K562 (cell line): ENCODE data around the gene PRR35. TPM values are rescaled to one million over a fixed set of nuclear protein-coding genes. Genes with fewer than 3 reads are reported as not detected.

Experiments
- ATAC-seq: fragments of 200-7000 bp; cut with Tn5 transposase; 3 replicates; pipeline ENCODE4 v1.9.1; 2020; ENCODE audit warnings: moderate library complexity
- BruUV-seq: library from RNA; stranded (reverse); fragments of 400-500 nt; replicated peaks from 2 replicates; lab custom pipeline; 2021; lab: Mats Ljungman, UMichigan
- CTCF ChIA-PET: fragments of 300-600 bp; formaldehyde crosslinking; extraction: SDS; loops from one replicate; lab custom pipeline; 2021; ENCODE audit warnings: low intra/inter-chr PET ratio; lab: Yijun Ruan, JAX
- POLR2A ChIA-PET: fragments of 300-600, 350-650 bp; sonication (Branson Sonifier 250); formaldehyde crosslinking; extraction: SDS; loops from one replicate; lab custom pipeline; 2021; ENCODE audit warnings: antibody characterized with exemption, inconsistent platforms; lab: Yijun Ruan, JAX
- DNase-seq, 4 experiments: peaks; one replicate each; pipeline versions ENCODE4 v3.0.0 to v3.0.0-alpha.2; 2011 to 2018; ENCODE audit warnings: low spot score in 3 of 4, mixed read lengths in 3 of 4; ENCODE audit errors: extremely low read depth in 1 of 4
- FAIRE-seq: peaks from 2 replicates; lab custom pipeline; 2011; peaks lifted over from hg19 to GRCh38; lab: Jason Lieb, UNC
- H2AFZ ChIP-seq: 2 replicates; pipeline ENCODE4 v1.6.0; 2011; ENCODE audit warnings: low read depth, low read length, control low read depth, inconsistent platforms
- H3K27ac ChIP-seq: fragments of 200-600 bp; 3 replicates; pipeline ENCODE4 v1.8.0; 2011; ENCODE audit warnings: low read depth, mild to moderate bottlenecking, control low read depth, inconsistent platforms, low read length, moderate library complexity, mixed read lengths; ENCODE audit errors: extremely low read depth
- H3K27me3 ChIP-seq, 2 experiments: fragments of 300-600 bp in 1 of 2; 2 replicates in 1 of 2; 3 replicates in 1 of 2; pipeline versions ENCODE4 v1.6.0 to v1.8.0; 2011; ENCODE audit warnings: inconsistent platforms in 2 of 2, low read length in 2 of 2, mild to moderate bottlenecking in 1 of 2, mixed read lengths in 1 of 2, moderate library complexity in 1 of 2; ENCODE audit not compliant: control insufficient read depth in 2 of 2, insufficient read depth in 2 of 2
- H3K36me3 ChIP-seq: fragments of 300-600 bp; 3 replicates; pipeline ENCODE4 v1.8.0; 2011; ENCODE audit warnings: mild to moderate bottlenecking, low read length, inconsistent platforms; ENCODE audit not compliant: control insufficient read depth, insufficient read depth
- H3K4me1 ChIP-seq, 2 experiments: fragments of 200-600 bp in 1 of 2; replicated peaks in 1 of 2; 2 replicates in 1 of 2; 3 replicates in 1 of 2; pipeline versions ENCODE4 v1.5.1 to v1.8.0; 2011; ENCODE audit warnings: inconsistent platforms in 2 of 2, low read length in 2 of 2, mild to moderate bottlenecking in 1 of 2, mixed read lengths in 1 of 2, moderate library complexity in 1 of 2; ENCODE audit not compliant: control insufficient read depth in 2 of 2, insufficient read depth in 2 of 2
- H3K4me2 ChIP-seq: 2 replicates; pipeline ENCODE4 v1.6.1; 2011; ENCODE audit warnings: low read length, control low read depth, inconsistent platforms, mixed read lengths; ENCODE audit not compliant: insufficient read depth
- H3K4me3 ChIP-seq: fragments of 200-600 bp; sonication (generic), shearing (Covaris generic); 2 replicates; pipeline ENCODE4 v1.5.1; 2016; ENCODE audit warnings: control low read depth, inconsistent platforms
- H3K79me2 ChIP-seq: fragments of 200-600 bp; 3 replicates; pipeline ENCODE4 v1.8.0; 2011; ENCODE audit warnings: low read length, inconsistent platforms; ENCODE audit not compliant: control insufficient read depth, insufficient read depth
- H3K9ac ChIP-seq, 2 experiments: 2 replicates each; pipeline versions ENCODE4 v1.6.0 to v1.6.1; 2011; ENCODE audit warnings: low read depth in 2 of 2, low read length in 2 of 2, control low read depth in 1 of 2, inconsistent platforms in 1 of 2, mild to moderate bottlenecking in 1 of 2, mixed read lengths in 1 of 2; ENCODE audit not compliant: insufficient read depth in 1 of 2
- H3K9me1 ChIP-seq: one replicate; pipeline ENCODE4 v1.6.0; 2011; ENCODE audit warnings: inconsistent platforms, mild to moderate bottlenecking, low read length, moderate library complexity; ENCODE audit not compliant: control insufficient read depth, insufficient read depth
- H3K9me3 ChIP-seq: replicated peaks from 2 replicates; pipeline ENCODE4 v1.5.1; 2011; ENCODE audit warnings: low read depth, low read length, inconsistent platforms; ENCODE audit not compliant: control insufficient read depth, insufficient read depth
- H4K20me1 ChIP-seq: replicated peaks from 2 replicates; pipeline ENCODE4 v1.6.1; 2011; ENCODE audit warnings: low read length, inconsistent platforms, mixed read lengths; ENCODE audit not compliant: control insufficient read depth, insufficient read depth
- FOXJ3 ChIP-seq: sonication (generic); formaldehyde crosslinking; IDR thresholded peaks from 2 replicates; pipeline ENCODE4 v1.4.0; 2020; ENCODE audit warnings: mild to moderate bottlenecking, missing genetic modification reagents
- HNRNPL ChIP-seq: fragments of 200-400 bp; formaldehyde crosslinking; IDR thresholded peaks from 2 replicates; pipeline ENCODE4 v1.6.1; 2017; ENCODE audit warnings: low read depth, mild to moderate bottlenecking, low read length
- KLF10 ChIP-seq: fragments of 250-450 bp; sonication (Bioruptor Pico); IDR thresholded peaks from 2 replicates; pipeline ENCODE4 v1.6.1; 2021; ENCODE audit warnings: matching md5 sums
- L3MBTL2 ChIP-seq: fragments of 450-650 bp; IDR thresholded peaks from 2 replicates; pipeline ENCODE4 v1.6.1; 2016; ENCODE audit warnings: mild to moderate bottlenecking, moderate library complexity
- ZBTB17 ChIP-seq: fragments of 450-650 bp; formaldehyde crosslinking; IDR thresholded peaks from 2 replicates; pipeline ENCODE4 v1.4.0; 2020; ENCODE audit warnings: mild to moderate bottlenecking
- ZBTB33 ChIP-seq: sonication (generic); formaldehyde crosslinking; IDR thresholded peaks from 2 replicates; pipeline ENCODE4 v1.8.1; 2023; ENCODE audit warnings: mild to moderate bottlenecking, missing genetic modification reagents
- WGBS: fragments of 100-300 bp; shearing (Covaris generic); methylation state at CpG from one replicate; pipeline ENCODE4 v1.1.6; 2016; ENCODE audit warnings: low coverage, mixed read lengths; ENCODE audit not compliant: insufficient coverage; ENCODE audit errors: missing lambda C conversion rate; 5-methylcytosine and 5-hydroxymethylcytosine counted together
- in situ Hi-C: fragments of 300-500 bp; cut with MboI; formaldehyde crosslinking; loops from 4 replicates; pipeline ENCODE4 v1.15.0; 2018; ENCODE audit warnings: inconsistent platforms, mixed read lengths
- intact Hi-C: fragments of 100-400 bp; cut with micrococcal nuclease; formaldehyde crosslinking; loops from 2 replicates; pipeline ENCODE4 v1.14.2; 2022
- polyA plus RNA-seq, 8 experiments: library from polyadenylated mRNA; depleted of rRNA in 4 of 8; stranded (reverse) in 5 of 8; unstranded in 3 of 8; fragments of >200 nt; fragmentation: Nextera tagmentation in 2 of 8; fragmentation: Illumina TruSeq in 1 of 8; extraction: Ambion mirVana in 2 of 8; extraction: Trizol in 1 of 8; gene quantifications; 2 replicates each; pipeline versions ENCODE4 v1.2.1 to v1.2.3, GENCODE V29; 2011 to 2014; ENCODE audit warnings: inconsistent platforms in 1 of 8, missing spikeins in 1 of 8
- total RNA-seq, 7 experiments: library from RNA; depleted of rRNA in 6 of 7; stranded (reverse); fragments of >200 nt in 6 of 7; fragmentation: Illumina TruSeq in 2 of 7; extraction: Trizol in 2 of 7; gene quantifications; 2 replicates each; pipeline versions ENCODE4 v1.2.1 to v1.2.3, GENCODE V29; 2011 to 2021; ENCODE audit warnings: low replicate concordance in 1 of 7
- TF ChIP-seq, protein P1 (sequence below): fragments of 450-650 bp; formaldehyde crosslinking; IDR thresholded peaks from 2 replicates; pipeline ENCODE4 v1.4.0; 2020; ENCODE audit warnings: mild to moderate bottlenecking, moderate library complexity

PRR35 gene
- total and polyA plus RNA-seq, 9 of the 15 experiments (the other 6 are each of a cell fraction or from before 2014, with no cell fraction given): 0.17 to 0.45 (median 0.21) TPM; not detected in 5

- Histone ChIP-seq H3K4me3 (no peak overlapping the region), H4K20me1 (no peaks in the 10 kb centered on the region), H3K27me3 (no peaks in the 10 kb centered on the region), H3K9me1 (no peaks in the 10 kb centered on the region), H3K36me3 (peaks cover 62% of the 10 kb centered on the region; the same call in 1 of the 3 replicates), H3K4me2 (no peak overlapping the region), H3K27ac (no peak overlapping the region), H3K4me1 (peaks cover 0 to 48% of the 10 kb centered on the region in 2 experiments; a peak in 2 of 5 replicates), H2AFZ (no peak overlapping the region), H3K9me3 (no peaks in the 10 kb centered on the region), H3K9ac (no peak overlapping the region), H3K79me2 (peaks cover 11% of the 10 kb centered on the region; the same call in 2 of the 3 replicates)
- 90% methylated on average over 2 of the region's 35 CpGs for WGBS
- no peak for DNase-seq
- BruUV-seq: no TSS peak
- POLR2A ChIA-PET: interaction anchor here (1.1 kb wide), 1 partner anchor 33 kb away, joined by 4 read pairs; no protein-coding TSS in a partner anchor
- intact Hi-C loops (no loop called here), in situ Hi-C loops (no loop called here)
- no peak for ATAC-seq
- CTCF ChIA-PET: no interaction called here
- TF ChIP-seq KLF10 (CRISPR knock-in tag) (no peak), FOXJ3 (CRISPR knock-in tag) (no peak), ZBTB33 (peak; percentile 83), HNRNPL (0 out of 2 replicates have a peak, but pooled peaks have one; percentile 18), ZBTB17 (no peak), L3MBTL2 (no peak)
- TF ChIP-seq, protein P1, sequence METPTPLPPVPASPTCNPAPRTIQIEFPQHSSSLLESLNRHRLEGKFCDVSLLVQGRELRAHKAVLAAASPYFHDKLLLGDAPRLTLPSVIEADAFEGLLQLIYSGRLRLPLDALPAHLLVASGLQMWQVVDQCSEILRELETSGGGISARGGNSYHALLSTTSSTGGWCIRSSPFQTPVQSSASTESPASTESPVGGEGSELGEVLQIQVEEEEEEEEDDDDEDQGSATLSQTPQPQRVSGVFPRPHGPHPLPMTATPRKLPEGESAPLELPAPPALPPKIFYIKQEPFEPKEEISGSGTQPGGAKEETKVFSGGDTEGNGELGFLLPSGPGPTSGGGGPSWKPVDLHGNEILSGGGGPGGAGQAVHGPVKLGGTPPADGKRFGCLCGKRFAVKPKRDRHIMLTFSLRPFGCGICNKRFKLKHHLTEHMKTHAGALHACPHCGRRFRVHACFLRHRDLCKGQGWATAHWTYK (CRISPR knock-in tag): no peak
- FAIRE-seq: no peak
These were observed 8.0 kb upstream of the PRR35 start for GRCh38 chr16:552171-552570.
